Glutamatergic neuron (in vitro differentiated cells): Measurements from ENCODE around the gene C1orf116. TPM values are rescaled to one million over a fixed set of nuclear protein-coding genes. Genes with fewer than 3 reads are reported as not detected.

Source experiments
- DNase-seq: peaks from one replicate; pipeline ENCODE4 v3.0.0; 2022
- H3K27ac Mint-ChIP-seq: one replicate; pipeline ENCODE4 v1.8.0; 2020; ENCODE audit warnings: mild to moderate bottlenecking, mixed read lengths, inconsistent platforms; ENCODE audit not compliant: unreplicated experiment
- H3K27me3 Mint-ChIP-seq: one replicate; pipeline ENCODE4 v1.8.0; 2020; ENCODE audit warnings: mild to moderate bottlenecking, moderate library complexity, mixed read lengths, inconsistent platforms; ENCODE audit not compliant: unreplicated experiment
- H3K36me3 Mint-ChIP-seq: one replicate; pipeline ENCODE4 v1.8.0; 2020; ENCODE audit warnings: mild to moderate bottlenecking, mixed read lengths, inconsistent platforms; ENCODE audit not compliant: unreplicated experiment
- H3K4me1 Mint-ChIP-seq: one replicate; pipeline ENCODE4 v1.8.0; 2020; ENCODE audit warnings: mild to moderate bottlenecking, low read depth, mixed read lengths, inconsistent platforms; ENCODE audit not compliant: unreplicated experiment
- H3K4me3 Mint-ChIP-seq: one replicate; pipeline ENCODE4 v1.8.0; 2020; ENCODE audit warnings: mild to moderate bottlenecking, mixed read lengths, inconsistent platforms; ENCODE audit not compliant: unreplicated experiment
- H3K9me3 Mint-ChIP-seq: one replicate; pipeline ENCODE4 v1.8.0; 2020; ENCODE audit warnings: mild to moderate bottlenecking, moderate library complexity, mixed read lengths, inconsistent platforms; ENCODE audit not compliant: unreplicated experiment
- CTCF ChIP-seq: fragments of 200-600 bp; sonication (generic); IDR thresholded peaks from one replicate; pipeline ENCODE4 v1.5.0; 2021; ENCODE audit not compliant: partially characterized antibody, unreplicated experiment
- total RNA-seq: library from RNA; stranded (reverse); fragmentation: NEBNext Ultra II Directional; extraction: Animal tissue kit (Norgen Biotek cat#: 25700); gene quantifications from one replicate; pipeline ENCODE4 v1.2.1, GENCODE V29; 2021; ENCODE audit not compliant: unreplicated experiment

C1orf116 gene
- total RNA-seq, 1 donor from 2014 or later: not detected

GRCh38 chr1:206986885-206987284 lies 45.7 kb downstream of the C1orf116 start:
- Mint-ChIP-seq H3K27me3 (peaks cover 1% of the 10 kb centered on the region), H3K4me1 (no peaks in the 10 kb centered on the region), H3K27ac (no peak overlapping the region), H3K36me3 (no peaks in the 10 kb centered on the region), H3K9me3 (no peaks in the 10 kb centered on the region), H3K4me3 (no peak overlapping the region)
- DNase-seq: no peak
- TF ChIP-seq CTCF: no peak

- no peak overlapping the region for H3K4me3 Mint-ChIP-seq
- H3K27ac Mint-ChIP-seq: no peak overlapping the region
- peaks cover 1% of the 10 kb centered on the region for H3K27me3 Mint-ChIP-seq
- no peaks in the 10 kb centered on the region for H3K9me3 Mint-ChIP-seq
- DNase-seq: no peak
- H3K36me3 Mint-ChIP-seq: no peaks in the 10 kb centered on the region
- no peaks in the 10 kb centered on the region for H3K4me1 Mint-ChIP-seq
- no peak for TF ChIP-seq CTCF
These were observed 46.2 kb downstream of the C1orf116 start for GRCh38 chr1:206986402-206986801.

- peaks cover 4% of the 10 kb centered on the region for H3K27me3 Mint-ChIP-seq
- H3K9me3 Mint-ChIP-seq: no peaks in the 10 kb centered on the region
- TF ChIP-seq CTCF: no peak
- H3K4me1 Mint-ChIP-seq: no peaks in the 10 kb centered on the region
- H3K27ac Mint-ChIP-seq: no peak overlapping the region
- no peak overlapping the region for H3K4me3 Mint-ChIP-seq
- H3K36me3 Mint-ChIP-seq: no peaks in the 10 kb centered on the region
- no peak for DNase-seq
These were observed 47.3 kb downstream of the C1orf116 start for GRCh38 chr1:206985162-206985749.

GRCh38 chr1:206982216-206982615 lies 50.3 kb downstream of the C1orf116 start:
- no peaks in the 10 kb centered on the region for H3K36me3 Mint-ChIP-seq
- H3K27me3 Mint-ChIP-seq: peaks cover 4% of the 10 kb centered on the region
- peak; percentile 15 for TF ChIP-seq CTCF
- H3K27ac Mint-ChIP-seq: no peak overlapping the region
- no peak overlapping the region for H3K4me3 Mint-ChIP-seq
- H3K4me1 Mint-ChIP-seq: no peaks in the 10 kb centered on the region
- peak; percentile 64 for DNase-seq
- no peaks in the 10 kb centered on the region for H3K9me3 Mint-ChIP-seq

- Mint-ChIP-seq H3K36me3 (no peaks in the 10 kb centered on the region), H3K4me1 (no peaks in the 10 kb centered on the region), H3K9me3 (no peaks in the 10 kb centered on the region), H3K27ac (no peak overlapping the region), H3K27me3 (peaks cover 2% of the 10 kb centered on the region), H3K4me3 (no peak overlapping the region)
- peak; percentile 21 for TF ChIP-seq CTCF
- DNase-seq: no peak
These were observed 53.0 kb downstream of the C1orf116 start for GRCh38 chr1:206979379-206980043.
